A549 (cell line): ENCODE results near the gene SLCO2A1. TPM values are rescaled to one million over a fixed set of nuclear protein-coding genes. Genes with fewer than 3 reads are reported as not detected.

Source experiments
- ATAC-seq, 2 experiments: fragments of 200-7000 bp in 1 of 2; fragments of >200 bp in 1 of 2; cut with Nextera tagmentation in 1 of 2; cut with Tn5 transposase in 1 of 2; 3 replicates each; pipeline versions ENCODE4 v1.8.0 to v1.9.1; 2018 to 2020; ENCODE audit warnings: mild to moderate bottlenecking in 1 of 2, moderate library complexity in 1 of 2
- CTCF ChIA-PET: fragments of 300-600 bp; sonication (Branson Sonifier 250); formaldehyde crosslinking; extraction: SDS; loops from one replicate; lab custom pipeline; 2021; ENCODE audit warnings: antibody characterized with exemption, inconsistent platforms; lab: Yijun Ruan, JAX
- POLR2A ChIA-PET: fragments of 350-600 bp; formaldehyde crosslinking; extraction: SDS; loops from one replicate; lab custom pipeline; 2021; ENCODE audit warnings: antibody characterized with exemption, inconsistent platforms; lab: Yijun Ruan, JAX
- DNase-seq, 2 experiments: peaks; one replicate each; pipeline versions ENCODE4 v3.0.0 to v3.0.0-alpha.2; 2011 to 2016; ENCODE audit warnings: low read depth in 1 of 2, low spot score in 1 of 2
- FAIRE-seq: peaks from 2 replicates; lab custom pipeline; 2011; peaks lifted over from hg19 to GRCh38; lab: Jason Lieb, UNC
- H3K27ac ChIP-seq, 2 experiments: fragments of >200 bp; sonication (Bioruptor Twin); formaldehyde crosslinking; 3 replicates each; pipeline ENCODE4 v1.5.1; 2016 to 2017
- H3K4me1 ChIP-seq: fragments of >200 bp; sonication (Bioruptor Twin); formaldehyde crosslinking; 3 replicates; pipeline ENCODE4 v1.6.1; 2016
- H3K4me2 ChIP-seq: fragments of >200 bp; sonication (Bioruptor Twin); formaldehyde crosslinking; 3 replicates; pipeline ENCODE4 v1.6.1; 2016
- H3K4me3 ChIP-seq: fragments of >200 bp; sonication (Bioruptor Twin); formaldehyde crosslinking; 3 replicates; pipeline ENCODE4 v1.5.1; 2016
- H3K9me3 ChIP-seq: fragments of >200 bp; sonication (Bioruptor Twin); formaldehyde crosslinking; 3 replicates; pipeline ENCODE4 v1.6.1; 2016
- CBX2 ChIP-seq: fragments of 200-600 bp; sonication (generic); IDR thresholded peaks from 2 replicates; pipeline ENCODE4 v1.6.1; 2016; ENCODE audit warnings: low read depth, mild to moderate bottlenecking, borderline replicate concordance
- CHD2 ChIP-seq: fragments of 150-350 bp; IDR thresholded peaks from 2 replicates; pipeline ENCODE4 v1.6.1; 2014; ENCODE audit warnings: low read length; ENCODE audit not compliant: partially characterized antibody
- E2F6 ChIP-seq: IDR thresholded peaks from 2 replicates; pipeline ENCODE4 v1.6.1; 2012; ENCODE audit warnings: low read depth, borderline replicate concordance
- EHMT2 ChIP-seq: fragments of 200-600 bp; sonication (generic); IDR thresholded peaks from 2 replicates; pipeline ENCODE4 v1.6.1; 2016; ENCODE audit warnings: antibody characterized with exemption, low read depth, mild to moderate bottlenecking, moderate library complexity
- ELK1 ChIP-seq: fragments of 150-350 bp; IDR thresholded peaks from 2 replicates; pipeline ENCODE4 v1.6.1; 2014; ENCODE audit warnings: low read depth, mild to moderate bottlenecking, low read length
- ESRRA ChIP-seq: fragments of 150-350 bp; IDR thresholded peaks from 2 replicates; pipeline ENCODE4 v1.6.1; 2014; ENCODE audit warnings: mild to moderate bottlenecking, low read length, borderline replicate concordance
- FOSL2 ChIP-seq, 2 experiments: fragments of 450-650 bp in 1 of 2; fragments of >200 bp in 1 of 2; sonication (Bioruptor Twin) in 1 of 2; formaldehyde crosslinking; IDR thresholded peaks; 2 replicates each; pipeline versions ENCODE4 v1.5.0 to v1.6.1; 2016 to 2020; ENCODE audit warnings: mild to moderate bottlenecking in 1 of 2, moderate library complexity in 1 of 2
- HEYL ChIP-seq: fragments of 250-450 bp; sonication (Bioruptor Pico); IDR thresholded peaks from 2 replicates; pipeline ENCODE4 v1.8.0; 2021; ENCODE audit warnings: mild to moderate bottlenecking, moderate library complexity
- HOXB13 ChIP-seq: fragments of 250-450 bp; sonication (Bioruptor Pico); IDR thresholded peaks from 2 replicates; pipeline ENCODE4 v1.5.0; 2020; ENCODE audit warnings: low read depth, mild to moderate bottlenecking, moderate library complexity
- KDM5A ChIP-seq: fragments of 200-600 bp; sonication (generic); IDR thresholded peaks from 2 replicates; pipeline ENCODE4 v1.6.1; 2016; ENCODE audit warnings: antibody characterized with exemption, mild to moderate bottlenecking
- MAFK ChIP-seq: fragments of 450-650 bp; IDR thresholded peaks from 2 replicates; pipeline ENCODE4 v1.6.1; 2014; ENCODE audit not compliant: partially characterized antibody
- MAX ChIP-seq: IDR thresholded peaks from 2 replicates; pipeline ENCODE4 v1.6.1; 2012
- NPAS2 ChIP-seq: fragments of 250-450 bp; sonication (Bioruptor Pico); IDR thresholded peaks from 2 replicates; pipeline ENCODE4 v1.8.0; 2022; ENCODE audit warnings: mild to moderate bottlenecking, moderate library complexity, borderline replicate concordance
- RARB ChIP-seq: fragments of 250-450 bp; sonication (Bioruptor Pico); IDR thresholded peaks from 2 replicates; pipeline ENCODE4 v1.8.0; 2021; ENCODE audit warnings: mild to moderate bottlenecking, moderate library complexity
- RCOR1 ChIP-seq: fragments of 150-350 bp; IDR thresholded peaks from 2 replicates; pipeline ENCODE4 v1.6.1; 2014; ENCODE audit warnings: antibody characterized with exemption, low read length, low read depth
- RFX5 ChIP-seq: fragments of 450-650 bp; IDR thresholded peaks from 2 replicates; pipeline ENCODE4 v1.7.1; 2014; ENCODE audit warnings: antibody characterized with exemption, mild to moderate bottlenecking, moderate library complexity
- SREBF2 ChIP-seq: fragments of 450-650 bp; IDR thresholded peaks from 2 replicates; pipeline ENCODE4 v1.6.1; 2014; ENCODE audit warnings: mild to moderate bottlenecking, moderate library complexity
- TFCP2L1 ChIP-seq: fragments of 250-450 bp; sonication (Bioruptor Pico); IDR thresholded peaks from 2 replicates; pipeline ENCODE4 v1.5.0; 2021; ENCODE audit warnings: mild to moderate bottlenecking
- USF2 ChIP-seq: fragments of 450-650 bp; IDR thresholded peaks from 2 replicates; pipeline ENCODE4 v1.6.1; 2014; ENCODE audit warnings: antibody characterized with exemption
- ZC3H11A ChIP-seq: fragments of 450-650 bp; IDR thresholded peaks from 2 replicates; pipeline ENCODE4 v1.6.1; 2014; ENCODE audit warnings: antibody characterized with exemption, mild to moderate bottlenecking
- ZSCAN20 ChIP-seq: fragments of 250-450 bp; sonication (Bioruptor Pico); IDR thresholded peaks from 2 replicates; pipeline ENCODE4 v1.8.0; 2022; ENCODE audit warnings: mild to moderate bottlenecking, moderate library complexity
- WGBS: methylation state at CpG from one replicate; pipeline ENCODE4 v1.1.6; 2017; ENCODE audit errors: missing lambda C conversion rate; 5-methylcytosine and 5-hydroxymethylcytosine counted together
- polyA plus RNA-seq, 4 experiments: library from polyadenylated mRNA; depleted of rRNA in 3 of 4; stranded (reverse); fragments of >200 nt; fragmentation: RNase III in 1 of 4; extraction: RNeasy Plus Mini Kit Qiagen cat#74134 plus additional on column Dnase treatment in 1 of 4; gene quantifications; 2 replicates in 3 of 4; 3 replicates in 1 of 4; pipeline ENCODE4 v1.2.3, GENCODE V29; 2011 to 2017

The SLCO2A1 gene
- polyA plus RNA-seq, 2 of the 4 experiments (the other 2 are of a cell fraction), result 0.12 TPM; not detected in 1

GRCh38 chr3:134068429-134068828 is 38.7 kb upstream of the SLCO2A1 start:
- Histone ChIP-seq H3K4me3 (no peak overlapping the region), H3K9me3 (no peaks in the 10 kb centered on the region), H3K27ac (no peak overlapping the region), H3K4me2 (no peak overlapping the region), H3K4me1 (no peaks in the 10 kb centered on the region)
- POLR2A ChIA-PET, result no interaction called here
- TF ChIP-seq MAFK, result no peak
- no peak for TF ChIP-seq ESRRA
- TF ChIP-seq E2F6, result no peak
- FAIRE-seq, result no peak
- WGBS, result 71% methylated on average over 6 of the region's 7 CpGs
- ATAC-seq, result no peak
- DNase-seq, result no peak
- CTCF ChIA-PET, result no interaction called here

GRCh38 chr3:134067531-134068161 is 37.9 kb upstream of the SLCO2A1 start:
- Histone ChIP-seq H3K4me1 (no peaks in the 10 kb centered on the region), H3K9me3 (no peaks in the 10 kb centered on the region), H3K27ac (no peak overlapping the region), H3K4me3 (no peak overlapping the region)
- POLR2A ChIA-PET, result no interaction called here
- no peak; a peak in 1 of 6 replicates for ATAC-seq
- no peak for FAIRE-seq
- no peak for TF ChIP-seq TFCP2L1 (CRISPR knock-in tag)
- TF ChIP-seq EHMT2, result no peak
- no peak for TF ChIP-seq CHD2
- TF ChIP-seq MAX, result no peak
- no peak for TF ChIP-seq RCOR1
- TF ChIP-seq USF2, result no peak
- no peak for TF ChIP-seq HOXB13 (CRISPR knock-in tag)
- no peak for TF ChIP-seq ZSCAN20 (CRISPR knock-in tag)
- no peak for TF ChIP-seq RARB (CRISPR knock-in tag)
- TF ChIP-seq, all 56 proteins: peak for 0
- WGBS, result 64% methylated on average over 11 of the region's 14 CpGs
- CTCF ChIA-PET, result no interaction called here
- no peak for DNase-seq
- no peak overlapping the region for H3K4me2 ChIP-seq

- ChIA-PET POLR2A (no interaction called here), CTCF (no interaction called here)
- 53% methylated on average over 4 of the region's 8 CpGs for WGBS
- Histone ChIP-seq H3K4me1 (no peaks in the 10 kb centered on the region), H3K4me2 (no peak overlapping the region), H3K4me3 (no peak overlapping the region), H3K27ac (no peak overlapping the region)
- ATAC-seq, result no peak
- FAIRE-seq, result no peak
- DNase-seq, result no peak
- TF ChIP-seq FOSL2 (IDR thresholded peaks at IDR 0.05), result no peak
- TF ChIP-seq FOSL2 (CRISPR knock-in tag; IDR thresholded peaks at IDR 0.05), result no peak
- TF ChIP-seq SREBF2, result no peak
- TF ChIP-seq USF2, result no peak
- no peak for TF ChIP-seq ELK1
- TF ChIP-seq MAFK, result no peak
- no peak for TF ChIP-seq EHMT2
- no peak for TF ChIP-seq RFX5
- no peak for TF ChIP-seq ZC3H11A
- no peak for TF ChIP-seq NPAS2 (CRISPR knock-in tag)
- no peak for TF ChIP-seq E2F6
- no peak for TF ChIP-seq CBX2
- no peak for TF ChIP-seq KDM5A
- no peak for TF ChIP-seq HEYL (CRISPR knock-in tag)
- no peak for TF ChIP-seq HOXB13 (CRISPR knock-in tag)
- TF ChIP-seq, all 56 proteins: peak for 0
- H3K9me3 ChIP-seq, result no peaks in the 10 kb centered on the region
These were observed 37.2 kb upstream of the SLCO2A1 start for GRCh38 chr3:134066651-134067530.
